ENCODE measurements around the gene ARSK. TPM values are rescaled to one million over a fixed set of nuclear protein-coding genes. Genes with fewer than 3 reads are reported as not detected.

Gene ARSK
- total and polyA plus RNA-seq, 11 donors: 1.8 to 5.7 (median 3.5) TPM

- intact Hi-C loops (cut with DNase I): no loop called here
- no peak overlapping the region for H3K4me3 ChIP-seq
- DNase-seq (no peak), ATAC-seq (no peak)
- H3K4me1 ChIP-seq: no peaks in the 10 kb centered on the region
- H3K27ac ChIP-seq: no peak overlapping the region
- TF ChIP-seq, protein P1, sequence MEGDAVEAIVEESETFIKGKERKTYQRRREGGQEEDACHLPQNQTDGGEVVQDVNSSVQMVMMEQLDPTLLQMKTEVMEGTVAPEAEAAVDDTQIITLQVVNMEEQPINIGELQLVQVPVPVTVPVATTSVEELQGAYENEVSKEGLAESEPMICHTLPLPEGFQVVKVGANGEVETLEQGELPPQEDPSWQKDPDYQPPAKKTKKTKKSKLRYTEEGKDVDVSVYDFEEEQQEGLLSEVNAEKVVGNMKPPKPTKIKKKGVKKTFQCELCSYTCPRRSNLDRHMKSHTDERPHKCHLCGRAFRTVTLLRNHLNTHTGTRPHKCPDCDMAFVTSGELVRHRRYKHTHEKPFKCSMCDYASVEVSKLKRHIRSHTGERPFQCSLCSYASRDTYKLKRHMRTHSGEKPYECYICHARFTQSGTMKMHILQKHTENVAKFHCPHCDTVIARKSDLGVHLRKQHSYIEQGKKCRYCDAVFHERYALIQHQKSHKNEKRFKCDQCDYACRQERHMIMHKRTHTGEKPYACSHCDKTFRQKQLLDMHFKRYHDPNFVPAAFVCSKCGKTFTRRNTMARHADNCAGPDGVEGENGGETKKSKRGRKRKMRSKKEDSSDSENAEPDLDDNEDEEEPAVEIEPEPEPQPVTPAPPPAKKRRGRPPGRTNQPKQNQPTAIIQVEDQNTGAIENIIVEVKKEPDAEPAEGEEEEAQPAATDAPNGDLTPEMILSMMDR (IDR thresholded peaks at IDR 0.05): no peak
- TF ChIP-seq POLR2A (IDR thresholded peaks at IDR 0.05): no peak
- peaks cover 0 to 100% (median 98%) of the 10 kb centered on the region in 9 donors for H3K36me3 ChIP-seq
- H3K27me3 ChIP-seq: no peaks in the 10 kb centered on the region
- H3K9me3 ChIP-seq: no peaks in the 10 kb centered on the region
- WGBS, 4 donors: 87 to 92% (median 91%) methylated on average over 2 of the region's 2 CpGs
These were observed 30.5 kb upstream of the ARSK start for GRCh38 chr5:95524423-95524822.

DNA sequence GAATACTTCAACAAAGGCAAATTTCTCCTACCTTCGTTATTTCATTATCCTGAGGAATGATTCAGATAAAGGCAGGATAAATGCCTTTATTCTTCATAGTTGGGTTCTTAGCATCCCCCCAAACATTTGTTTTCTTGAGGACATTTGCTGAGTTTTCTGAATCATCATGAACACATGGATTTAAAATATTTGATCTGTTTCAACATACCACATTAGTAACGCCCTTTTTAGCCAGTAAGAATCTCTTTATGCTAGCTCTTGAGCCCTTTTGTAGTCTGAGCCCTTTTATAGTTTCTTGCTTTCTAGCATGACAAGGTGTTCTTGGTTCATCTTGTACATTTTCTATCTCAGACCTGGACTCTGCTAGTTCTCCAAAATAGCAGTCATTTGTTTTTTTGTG lies 28.0 kb upstream of the ARSK start:
- 97 to 98% (median 98%) methylated on average over 2 of the region's 2 CpGs for WGBS, 4 donors
- no peak for ATAC-seq

DNA sequence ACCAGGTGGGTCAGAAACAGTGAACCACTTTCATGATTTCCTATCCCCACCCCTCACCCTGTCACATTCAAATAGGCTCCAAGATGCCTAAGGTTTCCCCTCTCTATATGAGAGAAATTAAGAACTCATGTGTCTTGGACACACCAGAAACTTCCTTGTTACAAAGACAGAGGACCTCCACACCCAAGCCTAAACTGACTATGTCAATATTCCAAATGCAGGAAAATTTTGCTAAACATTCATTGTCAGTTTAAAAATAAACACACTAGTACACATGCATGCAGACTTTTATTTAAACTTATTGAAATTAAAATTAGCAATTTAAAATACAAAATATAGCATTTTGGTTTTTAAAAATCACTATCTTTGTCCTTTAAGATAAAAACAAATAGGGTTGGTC lies 26.3 kb upstream of the ARSK start:
- no peak for TF ChIP-seq POLR2A (IDR thresholded peaks at IDR 0.05)
- TF ChIP-seq, protein P1 (IDR thresholded peaks at IDR 0.05): no peak
- intact Hi-C loops (cut with DNase I): no loop called here
- H3K27me3 ChIP-seq: no peaks in the 10 kb centered on the region
- DNase-seq (no peak), ATAC-seq (no peak)
- no peaks in the 10 kb centered on the region for H3K9me3 ChIP-seq
- H3K4me1 ChIP-seq: peaks cover 0 to 3% (median 0%) of the 10 kb centered on the region in 12 donors
- H3K36me3 ChIP-seq: peaks cover 0 to 96% (median 74%) of the 10 kb centered on the region in 9 donors
- no peak overlapping the region for H3K27ac ChIP-seq
- no peak overlapping the region for H3K4me3 ChIP-seq

More for the DNA sequence above, 28.0 kb upstream of the ARSK start:
- Histone ChIP-seq H3K4me3 (no peak overlapping the region), H3K27me3 (no peaks in the 10 kb centered on the region), H3K4me1 (peaks cover 0 to 3% (median 0%) of the 10 kb centered on the region in 12 donors), H3K9me3 (no peaks in the 10 kb centered on the region), H3K36me3 (peaks cover 0 to 99% (median 87%) of the 10 kb centered on the region in 9 donors), H3K27ac (no peak overlapping the region)
- intact Hi-C loops (cut with DNase I): no loop called here
- no peak for DNase-seq
- TF ChIP-seq POLR2A (IDR thresholded peaks at IDR 0.05): no peak
- TF ChIP-seq, protein P1 (IDR thresholded peaks at IDR 0.05): no peak

DNA sequence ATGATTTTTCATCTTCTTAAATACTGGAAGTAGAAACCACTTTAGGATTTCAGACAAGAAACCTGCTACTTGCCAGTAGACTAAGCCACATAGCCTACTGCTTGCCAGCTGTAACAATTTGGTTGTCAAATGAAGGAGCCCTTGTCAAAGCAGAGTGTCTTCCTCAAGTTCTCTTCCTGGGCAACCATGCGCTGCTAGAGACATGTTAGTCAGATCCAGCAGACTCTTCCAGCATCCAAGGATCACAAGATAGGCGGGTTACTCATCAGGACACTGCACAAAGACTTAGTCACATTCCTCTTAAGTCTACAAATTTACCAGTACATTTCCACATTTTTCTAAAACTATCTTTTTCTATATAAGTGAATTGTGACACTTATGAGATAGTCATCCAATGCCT lies 24.5 kb upstream of the ARSK start:
- no peak overlapping the region for H3K27ac ChIP-seq
- DNase-seq (no peak), ATAC-seq (no peak)
- intact Hi-C loops (cut with DNase I): loop anchor here in 1 of 10 donors (10.0 kb wide), 1 partner anchor 1644 kb away; no protein-coding TSS in a partner anchor
- no peak overlapping the region for H3K4me3 ChIP-seq
- no peaks in the 10 kb centered on the region for H3K27me3 ChIP-seq
- H3K36me3 ChIP-seq: peaks cover 0 to 96% (median 65%) of the 10 kb centered on the region in 9 donors
- WGBS, 4 donors: 99 to 100% (median 99%) methylated on average over 2 of the region's 2 CpGs
- no peaks in the 10 kb centered on the region for H3K9me3 ChIP-seq
- TF ChIP-seq POLR2A (IDR thresholded peaks at IDR 0.05): no peak
- TF ChIP-seq, protein P1 (IDR thresholded peaks at IDR 0.05): no peak
- peaks cover 0 to 9% (median 0%) of the 10 kb centered on the region in 12 donors for H3K4me1 ChIP-seq

Data from heart left ventricle (tissue), 16 donors.